GM18499 (cell line): ENCODE measurements around the gene RUNX1.

Experiments used
- ATAC-seq: cut with Tn5 transposase; IDR thresholded peaks from one replicate; pipeline ENCODE4 v1.9.1; 2021; ENCODE audit warnings: moderate number of reproducible peaks; ENCODE audit not compliant: insufficient read depth, unreplicated experiment

Gene RUNX1

GRCh38 chr21:34874684-34875513, 174.2 kb downstream of the RUNX1 start:
- no peak for ATAC-seq

DNA sequence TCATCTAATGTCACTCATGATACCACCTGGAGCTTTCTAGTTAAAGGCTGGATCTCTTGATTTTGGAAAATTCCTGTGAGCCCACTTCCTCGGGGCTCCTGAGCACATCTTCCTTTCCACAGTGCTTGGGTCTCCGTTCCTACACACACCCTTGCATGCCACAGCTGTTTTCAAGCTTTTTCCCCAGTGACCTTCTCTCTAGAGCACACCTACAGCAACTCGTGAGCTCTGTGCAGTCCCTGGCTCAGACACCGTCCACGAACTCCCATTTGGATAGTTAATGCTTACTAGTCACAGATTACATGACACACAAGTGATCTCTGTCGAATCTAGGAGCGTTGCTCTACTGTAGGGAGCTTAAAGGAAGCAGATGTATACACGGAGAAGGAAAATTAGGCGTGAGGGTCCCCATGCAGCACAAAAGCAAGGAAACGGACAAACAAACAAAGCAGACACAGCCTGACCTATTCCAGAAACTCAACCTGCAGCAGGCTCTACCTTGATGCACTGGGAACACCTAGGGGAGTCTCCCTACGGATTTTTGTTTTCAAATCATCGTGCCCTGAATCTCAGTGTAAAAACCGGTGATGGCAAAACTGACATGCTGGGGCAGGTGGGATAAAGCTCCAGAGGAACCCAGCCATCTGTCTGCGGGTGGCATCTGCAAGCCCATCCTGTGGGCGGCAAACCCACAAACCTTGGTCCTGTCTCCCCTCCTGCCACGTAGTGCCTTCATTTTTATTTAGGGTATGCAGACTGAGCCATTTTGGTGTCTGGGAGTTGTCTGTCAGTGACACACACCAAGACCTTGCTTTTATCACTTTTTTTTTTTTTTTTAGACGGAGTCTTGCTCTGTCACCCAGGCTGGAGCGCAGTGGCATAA, 177.8 kb downstream of the RUNX1 start:
- no peak for ATAC-seq

DNA sequence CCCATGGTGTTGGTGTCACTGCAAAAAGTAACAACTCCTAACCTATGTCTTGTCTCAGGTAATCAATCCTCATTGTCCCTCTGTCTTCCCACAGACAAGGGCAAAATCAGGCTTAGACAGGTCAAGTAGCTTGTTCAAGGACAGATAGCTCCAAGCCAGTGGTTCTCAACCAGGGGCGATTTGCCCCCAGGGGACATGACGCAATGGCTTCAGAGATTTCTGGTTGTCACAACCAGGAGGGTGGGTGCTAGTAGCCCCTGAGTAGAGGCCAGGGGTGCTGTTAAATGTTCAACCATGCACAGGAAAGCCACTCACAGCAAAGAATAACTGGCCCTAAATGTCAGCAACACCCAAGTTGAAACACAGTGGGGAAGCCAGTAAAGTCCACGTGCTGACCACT, 178.9 kb downstream of the RUNX1 start:
- no peak for ATAC-seq

GRCh38 chr21:34869545-34869944, 179.6 kb downstream of the RUNX1 start:
- ATAC-seq = no peak

DNA sequence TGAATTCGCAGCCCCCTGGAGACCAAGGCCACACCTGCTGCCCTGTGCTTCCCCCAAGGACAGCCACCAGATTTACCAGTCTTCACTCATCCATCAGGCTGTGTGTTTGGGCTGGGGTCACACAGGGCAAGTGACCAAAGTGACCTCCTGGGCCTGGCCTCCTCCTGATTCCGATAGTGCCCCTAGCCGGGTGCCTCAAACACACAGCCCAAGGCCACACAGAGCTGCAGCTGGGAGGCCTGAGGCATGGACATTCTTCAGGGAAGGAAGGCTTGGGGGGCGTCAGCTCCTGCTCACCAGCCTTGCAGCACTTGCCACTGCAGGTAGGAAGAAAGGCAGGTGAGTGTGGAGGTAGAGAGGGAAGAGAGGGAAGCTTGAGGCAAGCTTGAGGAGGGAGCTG, 181.3 kb downstream of the RUNX1 start:
- no peak for ATAC-seq

DNA sequence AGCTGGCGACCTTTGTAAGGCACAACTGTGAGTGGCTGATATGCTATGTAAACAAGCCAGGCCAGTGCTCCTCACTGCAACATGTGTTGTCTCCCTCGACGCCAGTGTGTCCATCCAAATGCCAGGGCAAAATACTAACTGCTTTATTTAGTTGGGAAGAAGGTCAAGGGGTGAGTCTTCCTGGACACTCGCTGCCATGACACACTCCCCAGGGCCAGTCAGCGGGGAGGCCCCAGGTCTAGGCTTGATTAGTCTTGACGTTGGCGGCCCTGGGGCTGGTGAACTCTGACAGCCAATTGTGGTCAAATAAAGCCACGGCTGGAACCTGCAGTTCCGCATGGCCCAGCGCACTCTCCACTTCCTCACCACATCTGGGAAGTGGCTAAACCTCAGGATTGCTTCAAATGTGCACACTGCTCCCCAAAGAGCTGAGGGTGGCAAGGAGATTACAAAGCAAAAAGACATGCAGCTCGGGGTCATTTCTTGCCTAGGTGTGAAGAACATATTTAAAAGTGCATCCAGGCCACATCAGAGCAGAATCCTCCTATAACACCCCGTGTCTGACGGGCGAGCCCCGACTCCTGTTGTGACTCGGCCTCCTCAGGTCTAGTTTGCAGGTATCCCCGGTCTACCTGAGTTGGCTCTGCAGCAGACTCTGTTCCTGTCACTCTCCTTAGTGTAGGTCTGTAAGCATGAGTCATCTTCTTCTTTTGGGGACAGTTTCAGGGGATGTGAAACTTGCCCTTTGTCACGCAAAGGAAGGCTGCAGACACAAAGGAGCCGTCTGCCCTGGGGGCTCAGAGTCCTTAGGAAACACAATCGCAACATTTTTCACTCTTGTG, 183.5 kb downstream of the RUNX1 start:
- ATAC-seq = peak; percentile 71

- no peak for ATAC-seq
Measured at GRCh38 chr21:34864370-34865149, 184.5 kb downstream of the RUNX1 start.

DNA sequence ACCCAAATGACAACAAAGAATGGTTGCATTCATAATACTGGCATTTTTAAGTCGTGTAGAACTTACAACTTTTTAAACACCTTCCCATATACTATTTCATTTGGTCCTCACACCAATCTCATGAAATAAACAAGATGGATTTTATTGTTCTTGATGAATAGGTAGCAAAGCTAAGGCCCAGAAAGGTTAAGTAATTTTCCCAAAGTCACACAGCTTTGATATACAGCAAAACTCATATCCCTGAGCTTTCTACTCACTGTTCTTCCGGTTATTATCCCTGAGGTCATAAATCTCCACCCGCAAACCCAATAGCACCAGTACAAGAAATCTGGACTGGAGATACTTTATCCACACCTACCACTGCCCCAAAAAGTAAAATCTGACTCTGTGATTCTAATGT, 186.2 kb downstream of the RUNX1 start:
- ATAC-seq = no peak

DNA sequence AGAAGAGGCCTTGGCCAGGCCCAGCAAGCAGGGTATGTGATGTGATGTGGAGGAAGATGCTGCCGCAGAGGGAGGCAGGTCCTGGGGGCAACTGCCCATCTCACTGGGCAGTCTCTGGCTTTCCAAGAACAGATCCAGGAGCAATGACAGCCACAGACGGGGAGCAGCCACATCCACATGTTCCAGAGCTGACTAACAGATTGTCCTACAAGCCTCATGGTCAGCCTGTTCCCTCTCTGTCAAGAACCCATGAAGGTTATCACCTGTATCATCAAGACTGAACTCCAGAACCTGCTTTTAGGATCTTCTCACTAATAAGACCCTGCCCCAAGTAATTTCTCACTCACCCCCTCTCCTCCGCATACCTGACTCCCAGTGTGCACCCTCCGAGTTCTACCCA, 187.8 kb downstream of the RUNX1 start:
- ATAC-seq = no peak

DNA sequence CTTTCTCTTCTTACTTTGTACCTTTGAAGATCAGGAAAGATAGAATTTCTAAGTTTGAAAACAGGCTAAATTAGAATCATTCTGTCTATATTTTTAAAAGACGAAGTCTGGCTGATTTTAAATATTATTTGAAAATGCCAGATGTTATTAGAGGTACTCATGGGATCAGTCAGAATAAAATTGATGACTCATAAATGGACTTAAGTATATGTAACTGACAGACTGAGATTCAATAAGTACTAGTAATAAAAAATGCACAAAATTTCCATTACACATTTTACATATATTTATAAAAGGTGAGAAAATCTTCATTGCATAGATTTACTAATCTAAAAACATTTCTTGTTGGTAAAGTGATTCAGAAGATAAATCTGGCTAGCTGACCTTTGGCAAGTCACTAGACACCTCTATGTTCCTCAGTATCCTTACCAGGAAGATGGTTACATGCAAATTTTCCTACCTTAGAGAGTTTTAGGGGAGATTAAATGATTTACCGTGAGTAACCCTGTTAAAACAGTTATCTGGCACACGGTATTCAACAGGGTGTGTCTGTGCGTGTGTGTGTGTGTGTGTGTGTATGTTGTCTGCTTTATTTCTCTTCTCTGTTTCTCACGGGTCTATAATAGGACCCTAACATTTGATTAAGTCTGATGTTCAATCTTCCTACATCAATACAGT, 189.0 kb downstream of the RUNX1 start:
- ATAC-seq = no peak

DNA sequence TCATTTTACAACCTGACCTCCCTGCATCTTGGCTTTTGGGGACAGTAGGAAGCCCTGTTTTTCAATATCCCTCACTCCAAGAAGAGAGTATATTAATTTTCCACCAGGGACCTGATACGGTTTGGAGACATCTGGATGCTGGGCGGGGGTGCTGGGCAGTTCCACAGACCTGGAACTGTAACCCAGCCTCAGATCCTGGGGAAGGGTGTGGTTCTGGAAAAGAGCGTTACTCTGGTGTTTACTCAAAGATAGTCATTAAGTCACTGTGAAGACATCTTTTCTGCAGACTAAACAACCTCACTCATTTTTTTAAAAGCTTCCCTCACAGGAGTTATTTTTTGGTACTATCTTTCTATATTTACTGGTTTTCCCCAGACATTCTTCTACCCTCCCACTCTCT, 190.5 kb downstream of the RUNX1 start:
- no peak for ATAC-seq

- ATAC-seq = no peak
Measured at GRCh38 chr21:34857874-34858273, 191.2 kb downstream of the RUNX1 start.

DNA sequence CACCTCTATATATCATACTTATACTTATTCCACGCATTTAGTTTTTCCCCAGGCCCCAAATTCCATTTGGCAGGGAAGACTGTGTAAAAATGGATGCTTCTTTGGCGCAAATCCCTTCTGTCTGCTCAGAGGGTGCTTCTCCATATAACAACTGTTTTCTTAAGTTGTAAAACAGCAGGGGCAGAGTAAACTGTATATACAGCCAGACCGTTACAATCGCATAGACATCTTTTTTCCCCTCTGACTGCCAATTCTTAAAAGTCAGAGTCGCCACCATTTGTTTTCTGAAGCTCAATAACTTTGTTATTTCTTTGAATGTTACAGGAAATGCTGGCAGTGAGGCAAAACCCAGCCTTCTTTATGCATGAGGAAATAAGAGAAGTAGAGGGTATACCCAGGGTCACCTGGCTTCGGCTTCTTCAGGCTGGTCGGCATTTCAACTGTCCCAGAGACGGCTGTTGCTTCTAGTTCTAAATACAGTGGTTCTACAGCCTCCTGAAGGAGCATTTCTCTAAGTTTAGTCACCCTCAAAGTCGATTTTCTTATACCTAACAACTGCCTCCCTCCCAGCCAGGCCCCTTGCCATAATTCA, 191.9 kb downstream of the RUNX1 start:
- no peak for ATAC-seq

DNA sequence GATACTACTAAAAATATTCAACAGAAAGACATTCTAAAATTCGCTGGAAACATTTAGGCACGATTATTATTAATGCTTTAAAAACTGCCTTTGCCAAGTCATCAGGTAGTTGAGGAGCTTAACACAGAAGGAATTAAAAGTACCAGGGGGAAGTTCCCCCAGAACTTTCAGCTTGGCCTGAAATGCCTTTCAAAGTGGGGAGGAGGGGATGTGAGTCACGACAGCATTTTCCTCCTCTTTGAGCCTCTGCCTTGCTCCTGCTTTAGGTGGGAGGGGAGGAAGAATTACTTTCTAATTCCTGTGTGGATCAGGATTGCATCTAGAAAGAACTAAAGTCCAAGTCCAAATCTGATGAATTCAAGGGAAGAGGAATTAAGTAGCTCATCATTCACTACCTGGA, 196.7 kb downstream of the RUNX1 start:
- ATAC-seq = no peak

GRCh38 chr21:34850166-34850690, 198.9 kb downstream of the RUNX1 start:
- no peak for ATAC-seq

GRCh38 chr21:34846601-34847112, 202.4 kb downstream of the RUNX1 start:
- ATAC-seq = no peak

DNA sequence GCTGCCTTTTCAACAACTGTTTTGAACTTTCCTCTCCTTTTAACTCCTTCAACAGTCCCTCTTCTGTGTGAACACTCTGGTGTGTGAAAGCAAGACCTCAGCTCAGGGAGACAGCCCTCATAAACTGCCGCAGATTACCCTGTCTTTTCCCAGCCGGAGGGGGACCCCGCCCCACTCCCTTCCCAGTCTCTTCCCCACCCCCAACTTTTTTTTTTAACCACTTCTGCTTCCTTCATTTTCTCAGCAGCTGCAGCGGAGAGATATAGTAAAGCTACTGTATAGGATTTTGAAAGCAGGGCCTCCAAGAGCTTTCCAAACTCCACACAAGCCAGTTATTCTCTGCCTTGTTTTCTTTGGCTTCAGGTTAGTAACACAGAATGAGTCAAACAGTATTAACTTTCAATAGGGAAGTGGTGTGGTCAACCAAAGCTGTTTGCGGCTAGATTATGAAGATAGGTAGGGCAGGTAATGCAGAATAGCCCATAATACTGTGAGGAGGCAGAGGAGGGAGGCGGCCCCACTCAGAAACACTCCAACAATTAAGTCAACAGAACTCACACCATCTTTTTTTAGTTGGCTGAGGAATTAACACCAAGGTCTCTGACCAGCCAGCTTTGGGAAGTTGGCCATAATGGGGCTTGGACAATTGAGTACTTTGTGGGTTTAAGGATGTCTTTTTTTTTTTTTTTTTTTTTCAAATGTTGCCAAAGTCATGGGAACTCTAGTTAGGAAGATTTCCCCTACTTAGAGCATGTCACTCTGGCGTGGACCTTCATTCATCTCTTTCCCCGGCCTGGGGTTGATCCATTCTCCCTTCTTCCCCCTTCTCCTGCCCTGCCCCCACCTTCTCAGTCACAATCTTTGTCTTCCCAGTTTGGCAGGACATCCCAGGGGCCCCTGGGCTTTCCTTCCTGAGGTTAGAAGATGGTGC, 203.3 kb downstream of the RUNX1 start:
- peak; percentile 89 for ATAC-seq

GRCh38 chr21:34844924-34845238, 204.2 kb downstream of the RUNX1 start:
- no peak for ATAC-seq
